Natural killer cell (primary cell): ENCODE results near the gene MAPK12. TPM values are rescaled to one million over a fixed set of nuclear protein-coding genes. Genes with fewer than 3 reads are reported as not detected.

Source experiments
- ATAC-seq, 3 donors: fragments of 150-1000 bp in 2 of 3; fragments of 200-7000 bp in 1 of 3; cut with Tn5 transposase; 1 replicate in 1 of 3; 2 replicates in 2 of 3; pipeline ENCODE4 v1.10.0; 2021; ENCODE audit warnings: mild to moderate bottlenecking in 2 of 3, moderate library complexity in 2 of 3
- DNase-seq, 2 donors: peaks; one replicate each; pipeline versions ENCODE4 v3.0.0 to v3.0.0-alpha.2; 2013 to 2021; ENCODE audit warnings: mixed read lengths in 1 of 2
- H3K27ac ChIP-seq: one replicate; pipeline ENCODE4 v1.5.1; 2013; ENCODE audit warnings: mild to moderate bottlenecking, low read length
- H3K27me3 ChIP-seq: one replicate; pipeline ENCODE4 v1.6.1; 2013; ENCODE audit warnings: low read length; ENCODE audit not compliant: control insufficient read depth, insufficient read depth
- H3K36me3 ChIP-seq: one replicate; pipeline ENCODE4 v1.6.1; 2013; ENCODE audit warnings: low read length; ENCODE audit not compliant: control insufficient read depth, insufficient read depth
- H3K4me1 ChIP-seq: one replicate; pipeline ENCODE4 v1.6.1; 2013; ENCODE audit warnings: low read length; ENCODE audit not compliant: control insufficient read depth, insufficient read depth
- H3K4me3 ChIP-seq: one replicate; pipeline ENCODE4 v1.5.1; 2013; ENCODE audit warnings: low read length
- H3K9me3 ChIP-seq: one replicate; pipeline ENCODE4 v1.6.1; 2013; ENCODE audit warnings: low read length; ENCODE audit not compliant: control insufficient read depth, insufficient read depth
- H3K27ac Mint-ChIP-seq, 2 donors: one replicate each; pipeline ENCODE4 v1.8.0; 2022; ENCODE audit warnings: mild to moderate bottlenecking in 2 of 2, mixed read lengths in 2 of 2, moderate library complexity in 1 of 2
- H3K27me3 Mint-ChIP-seq, 2 donors: one replicate each; pipeline ENCODE4 v1.8.0; 2022; ENCODE audit warnings: low read depth in 2 of 2, mixed read lengths in 2 of 2
- H3K36me3 Mint-ChIP-seq: one replicate; pipeline ENCODE4 v1.8.0; 2022; ENCODE audit warnings: mixed read lengths
- H3K4me1 Mint-ChIP-seq, 2 donors: one replicate each; pipeline ENCODE4 v1.8.0; 2022; ENCODE audit warnings: mixed read lengths in 2 of 2
- H3K4me3 Mint-ChIP-seq: one replicate; pipeline ENCODE4 v1.8.0; 2022; ENCODE audit warnings: mild to moderate bottlenecking, moderate library complexity, mixed read lengths
- H3K9me3 Mint-ChIP-seq, 2 donors: one replicate each; pipeline ENCODE4 v1.8.0; 2022; ENCODE audit warnings: mixed read lengths in 2 of 2
- WGBS: methylation state at CpG from one replicate; pipeline ENCODE4 v1.1.7; 2013; ENCODE audit warnings: missing lambda C conversion rate; ENCODE audit not compliant: insufficient coverage; 5-methylcytosine and 5-hydroxymethylcytosine counted together
- intact Hi-C: fragments of 100-400 bp; cut with micrococcal nuclease; formaldehyde crosslinking; loops from one replicate; pipeline ENCODE4 v1.14.2; 2022
- total RNA-seq, 4 donors: library from RNA; stranded (reverse); fragments of 120-200 nt in 1 of 4; gene quantifications; one replicate each; pipeline versions ENCODE4 v1.2.3 to v1.2.4, GENCODE V29; 2013 to 2022
- TF ChIP-seq, protein P1 (sequence below): fragments of 200-600 bp; IDR thresholded peaks from one replicate; pipeline ENCODE4 v1.8.0; 2022; ENCODE audit warnings: antibody characterized with exemption

The MAPK12 gene
- total RNA-seq, 3 donors from 2014 or later (not counting 1 experiment from before 2014, with no cell fraction given), result 2.2 to 2.5 (median 2.4) TPM

DNA sequence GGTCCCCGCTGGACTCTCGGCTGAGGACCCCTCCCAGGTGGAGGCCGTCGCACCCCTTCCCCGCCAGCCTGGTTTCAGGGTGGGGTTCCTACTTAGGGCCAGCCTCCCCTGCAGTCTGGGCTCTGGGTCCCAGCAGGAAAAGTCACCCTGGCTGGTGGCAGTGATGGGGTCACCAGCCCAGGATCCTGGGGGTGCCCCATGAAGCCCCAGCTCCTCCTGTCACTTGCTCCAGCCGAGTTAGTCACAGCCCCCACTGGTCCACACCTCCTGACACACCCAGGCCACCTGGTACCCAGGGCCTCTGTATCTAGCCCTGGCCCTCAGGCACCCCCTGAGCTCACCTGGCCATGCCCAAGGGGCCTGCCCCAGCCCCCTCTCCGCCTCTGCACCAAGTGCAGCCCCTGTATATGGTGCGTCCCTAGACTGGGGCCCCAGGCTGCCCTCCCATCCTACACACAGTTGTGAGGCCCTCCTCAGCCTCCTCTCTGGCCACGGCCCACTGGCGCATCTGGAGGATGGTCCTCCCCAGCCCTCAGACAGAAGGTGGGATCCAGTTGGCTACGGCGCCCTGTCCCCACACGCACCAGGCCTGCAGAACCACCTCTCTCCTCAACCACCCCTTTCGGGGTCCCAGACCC lies 39.3 kb upstream of the MAPK12 start:
- intact Hi-C loops, result no loop called here
- H3K36me3 Mint-ChIP-seq, result no peaks in the 10 kb centered on the region
- no peaks in the 10 kb centered on the region for H3K9me3 ChIP-seq
- H3K27me3 Mint-ChIP-seq, result peaks cover 0 to 22% of the 10 kb centered on the region in 2 donors
- H3K27me3 ChIP-seq, result peaks cover 6% of the 10 kb centered on the region
- H3K4me3 ChIP-seq, result no peak overlapping the region
- DNase-seq (no peak), ATAC-seq (no peak)
- no peak overlapping the region for H3K27ac ChIP-seq
- H3K4me1 Mint-ChIP-seq, result peaks cover 0 to 5% of the 10 kb centered on the region in 2 donors
- WGBS, result 88% methylated on average over 14 of the region's 14 CpGs
- TF ChIP-seq, protein P1, sequence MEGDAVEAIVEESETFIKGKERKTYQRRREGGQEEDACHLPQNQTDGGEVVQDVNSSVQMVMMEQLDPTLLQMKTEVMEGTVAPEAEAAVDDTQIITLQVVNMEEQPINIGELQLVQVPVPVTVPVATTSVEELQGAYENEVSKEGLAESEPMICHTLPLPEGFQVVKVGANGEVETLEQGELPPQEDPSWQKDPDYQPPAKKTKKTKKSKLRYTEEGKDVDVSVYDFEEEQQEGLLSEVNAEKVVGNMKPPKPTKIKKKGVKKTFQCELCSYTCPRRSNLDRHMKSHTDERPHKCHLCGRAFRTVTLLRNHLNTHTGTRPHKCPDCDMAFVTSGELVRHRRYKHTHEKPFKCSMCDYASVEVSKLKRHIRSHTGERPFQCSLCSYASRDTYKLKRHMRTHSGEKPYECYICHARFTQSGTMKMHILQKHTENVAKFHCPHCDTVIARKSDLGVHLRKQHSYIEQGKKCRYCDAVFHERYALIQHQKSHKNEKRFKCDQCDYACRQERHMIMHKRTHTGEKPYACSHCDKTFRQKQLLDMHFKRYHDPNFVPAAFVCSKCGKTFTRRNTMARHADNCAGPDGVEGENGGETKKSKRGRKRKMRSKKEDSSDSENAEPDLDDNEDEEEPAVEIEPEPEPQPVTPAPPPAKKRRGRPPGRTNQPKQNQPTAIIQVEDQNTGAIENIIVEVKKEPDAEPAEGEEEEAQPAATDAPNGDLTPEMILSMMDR, result no peak
- H3K9me3 Mint-ChIP-seq, result no peaks in the 10 kb centered on the region
- no peak overlapping the region for H3K27ac Mint-ChIP-seq
- H3K36me3 ChIP-seq, result no peaks in the 10 kb centered on the region
- H3K4me1 ChIP-seq, result peaks cover 51% of the 10 kb centered on the region
- no peak overlapping the region for H3K4me3 Mint-ChIP-seq

DNA sequence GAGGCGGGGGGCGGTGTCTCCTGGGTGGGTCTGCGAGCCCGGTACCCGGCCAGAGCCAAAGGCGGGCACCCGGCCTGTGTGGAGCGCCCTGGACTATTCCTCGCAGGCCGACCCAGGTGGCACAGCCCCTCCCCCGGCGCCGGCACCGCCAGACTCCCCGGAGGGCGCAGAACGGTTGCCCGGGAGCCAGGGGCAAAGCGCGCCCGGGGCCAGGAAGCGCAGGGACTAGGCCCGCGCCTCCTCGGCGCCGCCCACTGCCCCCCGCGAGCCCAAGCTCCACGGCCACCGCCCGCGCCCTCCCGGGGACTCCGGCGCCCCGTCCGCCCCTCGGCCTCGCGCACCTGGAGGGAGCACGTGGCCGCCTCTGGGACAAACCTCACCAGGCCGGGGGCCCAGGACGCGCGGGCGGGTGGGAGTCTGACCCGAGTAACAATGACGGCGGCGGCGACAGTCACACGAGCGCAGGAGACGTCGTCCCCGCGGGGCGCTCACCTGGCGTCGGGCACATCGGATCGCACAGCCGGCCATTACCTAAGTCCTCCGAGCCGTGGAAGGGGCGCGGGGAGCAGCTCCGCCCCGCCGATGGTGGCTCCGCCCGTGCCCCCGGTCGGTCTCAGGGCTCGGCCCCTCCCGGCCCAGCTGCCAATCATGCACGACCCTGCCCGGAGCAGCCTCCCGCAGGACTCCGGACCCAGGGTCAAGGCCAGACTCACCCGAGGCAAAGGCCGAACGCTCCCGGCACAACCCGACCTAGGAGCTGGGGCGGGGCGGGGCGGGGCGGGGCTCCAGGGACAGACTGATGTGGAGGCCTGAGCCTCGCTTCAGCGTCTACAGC lies 38.5 kb upstream of the MAPK12 start:
- H3K27me3 Mint-ChIP-seq, result peaks cover 0 to 17% of the 10 kb centered on the region in 2 donors
- Histone ChIP-seq H3K27me3 (no peaks in the 10 kb centered on the region), H3K4me1 (peaks cover 44% of the 10 kb centered on the region), H3K36me3 (no peaks in the 10 kb centered on the region), H3K4me3 (no peak overlapping the region), H3K27ac (no peak overlapping the region), H3K9me3 (no peaks in the 10 kb centered on the region)
- DNase-seq (no peak), ATAC-seq (no peak)
- peaks cover 0 to 5% of the 10 kb centered on the region in 2 donors for H3K4me1 Mint-ChIP-seq
- H3K4me3 Mint-ChIP-seq, result no peak overlapping the region
- TF ChIP-seq, protein P1, result no peak
- 54% methylated on average over 93 of the region's 93 CpGs for WGBS
- H3K36me3 Mint-ChIP-seq, result no peaks in the 10 kb centered on the region
- no peaks in the 10 kb centered on the region for H3K9me3 Mint-ChIP-seq
- H3K27ac Mint-ChIP-seq, result no peak overlapping the region
- intact Hi-C loops, result no loop called here

- no peak overlapping the region for H3K4me3 ChIP-seq
- Mint-ChIP-seq H3K9me3 (no peaks in the 10 kb centered on the region), H3K4me3 (peak overlapping the region; percentile 28), H3K36me3 (no peaks in the 10 kb centered on the region), H3K4me1 (peaks cover 0 to 1% of the 10 kb centered on the region in 2 donors), H3K27ac (no peak overlapping the region), H3K27me3 (peaks cover 0 to 10% of the 10 kb centered on the region in 2 donors)
- H3K9me3 ChIP-seq, result no peaks in the 10 kb centered on the region
- no peak overlapping the region for H3K27ac ChIP-seq
- peak in 1 of 3 donors; percentile 35 for ATAC-seq
- intact Hi-C loops, result no loop called here
- WGBS, result 47% methylated on average over 55 of the region's 59 CpGs
- DNase-seq, result no peak
- H3K4me1 ChIP-seq, result peaks cover 38% of the 10 kb centered on the region
- H3K36me3 ChIP-seq, result no peaks in the 10 kb centered on the region
- TF ChIP-seq, protein P1, result no peak
- no peaks in the 10 kb centered on the region for H3K27me3 ChIP-seq
Observed at GRCh38 chr22:50298937-50299784, 37.7 kb upstream of the MAPK12 start.
